Measurements from ENCODE around the gene PURA. TPM values are rescaled to one million over a fixed set of nuclear protein-coding genes. Genes with fewer than 3 reads are reported as not detected.

Gene PURA
- total RNA-seq, result 24.6 TPM
- long read RNA-seq, full-length matches to known transcripts, result 41 of 82 reads
- long read RNA-seq, partial matches to known transcripts, result 0 of 82 reads
- long read RNA-seq, other reads (novel, unspliced or antisense), result 41 of 82 reads

DNA sequence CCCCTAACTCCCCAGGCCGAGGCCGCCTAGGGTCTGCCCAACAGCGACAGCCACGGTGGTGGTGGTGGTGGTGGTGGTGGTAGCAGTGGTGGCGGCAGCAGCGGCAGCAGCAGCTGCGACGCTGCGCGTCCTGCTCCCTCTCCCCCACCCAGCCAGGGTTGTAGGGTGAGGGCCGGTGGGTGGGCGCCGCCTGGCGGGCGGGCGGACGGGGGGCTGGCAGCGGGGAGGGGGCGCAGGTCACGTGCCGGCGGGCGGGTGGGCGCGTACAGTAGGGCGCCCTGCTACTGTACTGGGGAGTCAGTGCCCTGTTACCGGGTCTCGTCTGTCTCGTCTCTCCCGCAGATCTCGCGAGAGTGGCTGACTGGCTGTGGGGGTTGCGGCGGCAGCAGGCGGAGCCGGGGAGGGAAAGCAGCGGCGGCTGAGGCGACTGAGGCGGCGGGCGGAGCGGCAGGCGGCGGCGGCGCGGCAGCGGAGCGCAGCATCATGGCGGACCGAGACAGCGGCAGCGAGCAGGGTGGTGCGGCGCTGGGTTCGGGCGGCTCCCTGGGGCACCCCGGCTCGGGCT lies at the start of gene PURA:
TSS of gene PURA (plus strand) at position 411 of the 565 bp plus-strand sequence. CDS start at position 484, 73 bp downstream.
- peak; percentile 97 for DNase-seq
- peak; percentile 95 for ATAC-seq
- intact Hi-C loops (cut with micrococcal nuclease), result no loop called here

DNA sequence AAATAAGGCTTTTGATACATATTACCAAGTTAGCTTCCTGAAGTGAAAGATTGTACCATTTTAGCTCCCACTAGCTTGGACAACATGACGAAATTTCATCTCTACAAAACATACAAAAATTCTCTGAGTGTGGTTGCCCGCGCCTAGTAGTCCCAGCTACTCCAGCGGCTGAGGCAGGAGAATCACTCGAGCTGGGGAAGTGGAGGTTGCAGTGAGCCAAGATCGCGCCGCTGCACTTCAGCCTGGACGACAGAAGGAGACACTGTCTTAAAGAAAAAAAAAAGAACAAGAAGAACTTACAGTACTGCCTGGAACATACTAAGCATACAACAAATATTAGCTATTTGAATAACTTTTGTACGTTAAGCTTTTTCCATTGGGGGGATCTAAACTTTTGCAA lies 41.1 kb upstream of the PURA start:
- intact Hi-C loops (cut with micrococcal nuclease), result loop anchor here (5.0 kb wide), 1 partner anchor 84 kb away; no protein-coding TSS in a partner anchor
- no peak for DNase-seq
- ATAC-seq, result no peak

DNA sequence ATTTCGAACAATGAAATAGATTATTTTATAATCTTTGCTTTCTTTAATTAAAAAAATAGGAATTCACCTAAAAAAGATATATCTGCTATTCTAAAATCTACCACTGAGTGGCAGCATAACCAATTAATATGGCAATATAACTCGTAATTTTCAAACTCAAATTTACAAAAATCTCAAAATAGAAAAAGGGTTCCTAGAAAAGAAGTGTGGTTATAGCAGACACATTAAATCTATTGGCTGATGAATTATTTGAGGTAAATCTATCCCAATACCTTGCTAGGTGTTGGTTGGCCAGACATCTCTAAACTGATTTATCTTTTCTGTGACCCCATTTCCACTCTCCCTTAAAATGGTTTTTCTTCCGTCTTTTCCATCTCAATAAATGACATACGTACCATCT lies 40.6 kb upstream of the PURA start:
- ATAC-seq, result no peak
- no peak for DNase-seq
- intact Hi-C loops (cut with micrococcal nuclease), result loop anchor here (5.0 kb wide), 1 partner anchor 84 kb away; no protein-coding TSS in a partner anchor

DNA sequence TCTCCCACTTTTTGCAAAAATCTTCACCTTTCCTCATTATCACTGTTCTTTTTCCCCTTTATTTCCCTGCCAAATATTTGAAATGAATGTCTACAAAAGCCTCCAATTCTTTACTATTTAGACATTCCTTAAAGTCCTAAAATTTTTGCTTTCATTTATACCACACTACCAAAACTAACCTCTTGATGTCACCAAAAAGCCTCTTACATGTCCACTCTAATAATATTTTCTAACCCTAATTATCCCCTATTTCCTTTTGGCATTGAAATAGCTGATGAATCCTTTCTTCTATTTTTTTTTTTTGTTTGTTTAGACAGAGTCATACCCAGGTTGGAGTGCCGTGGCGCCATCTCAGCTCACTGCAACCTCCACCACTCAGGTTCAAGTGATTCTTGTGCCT lies 38.5 kb upstream of the PURA start:
- DNase-seq (no peak), ATAC-seq (no peak)
- intact Hi-C loops (cut with micrococcal nuclease), result no loop called here

DNA sequence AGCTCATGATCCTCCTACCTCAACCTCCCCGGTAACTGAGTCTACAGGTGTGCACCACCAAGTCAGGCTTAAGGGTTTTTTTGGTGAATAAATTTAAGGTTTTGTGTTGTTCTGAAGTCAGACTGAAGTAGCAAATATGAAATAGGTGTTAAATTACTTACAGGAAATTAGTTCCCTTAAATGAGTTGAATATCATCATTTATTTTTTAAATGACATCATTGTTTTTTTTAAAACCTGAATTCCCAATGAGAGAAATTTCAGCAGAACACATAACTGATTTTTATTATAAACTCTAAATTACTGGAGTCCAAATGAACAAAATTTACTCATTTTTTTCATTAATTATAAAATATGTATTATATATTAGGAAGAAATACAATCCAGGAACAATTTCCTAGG lies 37.8 kb upstream of the PURA start:
- intact Hi-C loops (cut with micrococcal nuclease), result no loop called here
- DNase-seq (no peak), ATAC-seq (no peak)

DNA sequence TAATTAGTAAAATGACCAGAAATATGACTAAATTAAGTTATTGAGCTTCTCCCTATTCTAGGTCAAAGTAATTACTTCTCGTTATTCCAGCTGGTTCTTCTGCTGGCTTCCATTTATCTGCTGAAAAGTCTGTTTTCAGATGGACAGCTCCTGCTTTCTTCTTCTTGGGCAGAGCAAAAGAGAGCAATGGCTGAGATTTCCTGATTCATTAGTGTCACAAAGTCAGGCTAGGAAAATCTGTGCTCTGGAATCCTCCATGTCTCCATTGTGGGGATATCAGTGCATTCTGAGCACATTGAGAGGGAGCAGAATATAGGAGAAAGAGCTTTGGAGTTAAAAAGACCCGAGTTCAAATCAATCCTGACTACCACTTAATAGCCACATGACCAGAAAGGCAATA lies 37.1 kb upstream of the PURA start:
- DNase-seq (no peak), ATAC-seq (no peak)
- intact Hi-C loops (cut with micrococcal nuclease), result no loop called here

DNA sequence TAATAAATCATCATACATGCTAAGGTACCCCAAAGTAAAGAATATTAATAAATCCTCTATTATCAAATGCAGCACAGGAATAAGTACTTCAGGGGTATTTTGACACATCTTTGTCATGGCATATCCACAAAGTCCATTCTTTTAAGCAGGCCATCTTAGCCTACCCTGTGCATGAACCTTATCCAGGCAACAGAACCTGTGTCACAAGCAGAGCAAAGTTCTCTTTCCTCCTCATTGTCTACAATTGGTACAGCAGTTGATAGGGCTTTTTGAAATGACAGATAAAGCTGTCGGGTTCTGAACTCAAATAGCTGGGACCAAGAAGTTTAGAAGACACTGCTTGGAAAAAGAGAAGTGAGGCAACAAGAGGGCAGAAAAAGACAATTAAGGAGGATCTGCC lies 30.8 kb upstream of the PURA start:
- DNase-seq (no peak), ATAC-seq (no peak)
- intact Hi-C loops (cut with micrococcal nuclease), result no loop called here

DNA sequence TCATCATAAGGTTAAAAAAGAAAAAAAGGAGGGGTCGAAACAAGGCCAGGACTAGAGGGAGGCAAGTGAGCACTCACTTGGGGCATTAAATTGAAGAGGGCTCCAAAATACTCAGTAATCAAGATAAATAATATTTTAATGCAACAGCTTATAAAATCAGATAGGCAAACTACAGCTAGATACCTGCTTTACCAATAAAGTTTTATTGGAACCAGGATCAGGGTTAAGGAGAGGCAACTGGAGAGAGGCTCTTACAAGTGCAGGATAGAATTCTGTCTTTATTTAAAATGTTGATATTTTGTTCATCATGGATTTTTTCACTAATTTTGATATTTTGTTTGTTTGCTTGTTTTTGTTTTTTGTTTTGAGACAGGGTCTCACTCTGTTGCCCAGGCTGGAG lies 30.3 kb upstream of the PURA start:
- intact Hi-C loops (cut with micrococcal nuclease), result no loop called here
- DNase-seq (no peak), ATAC-seq (no peak)

DNA sequence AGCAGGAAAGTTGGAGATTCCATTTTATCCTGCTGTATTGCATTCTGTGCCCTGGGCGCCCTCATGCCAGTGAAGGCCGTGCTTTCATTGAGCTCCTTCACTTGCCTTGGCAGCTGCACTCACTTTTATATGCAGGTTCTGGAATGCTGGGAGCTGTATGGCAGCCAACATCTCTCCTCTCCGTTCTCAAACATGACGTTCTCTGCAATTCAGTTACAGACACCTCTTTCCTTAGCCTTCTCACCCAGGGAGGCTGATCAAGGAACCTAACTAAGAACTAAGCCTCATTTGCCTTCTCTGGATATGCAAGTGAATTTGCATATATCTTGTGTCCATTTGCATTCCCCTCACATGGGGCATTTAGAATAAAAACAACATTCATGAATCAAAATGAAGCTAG lies 29.4 kb upstream of the PURA start:
- ATAC-seq (peak; percentile 96), DNase-seq (peak; percentile 49)
- intact Hi-C loops (cut with micrococcal nuclease), result no loop called here

DNA sequence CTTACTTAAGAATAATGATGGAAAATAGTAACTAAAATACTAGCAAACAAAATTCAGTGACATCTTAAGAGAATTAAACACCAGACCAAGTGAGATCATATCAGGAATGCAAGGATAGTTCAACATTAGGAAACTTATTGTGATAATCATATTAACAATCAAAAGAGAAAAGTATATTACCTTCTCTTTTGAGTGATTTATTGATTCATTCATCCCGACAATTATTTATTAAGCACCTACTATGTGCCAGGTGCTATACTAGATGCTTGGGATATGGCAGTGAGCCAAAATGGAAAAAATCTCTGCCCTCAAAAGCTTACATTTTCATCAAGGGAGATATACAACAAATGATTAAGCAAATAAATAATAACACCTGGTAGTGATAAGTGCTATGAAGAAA lies 23.7 kb upstream of the PURA start:
- no peak for DNase-seq
- intact Hi-C loops (cut with micrococcal nuclease), result no loop called here
- no peak for ATAC-seq

DNA sequence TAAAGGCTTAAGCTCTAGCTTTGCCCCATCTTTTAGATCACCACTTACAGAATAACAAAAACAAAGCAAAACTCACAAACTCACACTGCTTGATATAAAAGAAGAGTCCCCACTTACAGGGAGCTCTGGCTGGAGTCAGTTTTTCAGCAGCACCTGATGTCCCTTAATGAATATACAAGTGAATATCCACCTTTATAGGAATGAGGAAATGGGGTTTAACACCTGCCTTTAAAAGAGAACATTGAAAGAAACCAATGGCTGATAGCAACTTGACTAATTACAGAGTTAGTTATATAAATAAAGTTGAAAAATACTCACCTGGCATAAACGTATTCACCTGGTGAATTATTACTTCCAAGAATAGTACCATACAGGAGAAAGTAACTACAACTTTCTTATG lies 20.7 kb upstream of the PURA start:
- intact Hi-C loops (cut with micrococcal nuclease), result no loop called here
- ATAC-seq, result no peak

DNA sequence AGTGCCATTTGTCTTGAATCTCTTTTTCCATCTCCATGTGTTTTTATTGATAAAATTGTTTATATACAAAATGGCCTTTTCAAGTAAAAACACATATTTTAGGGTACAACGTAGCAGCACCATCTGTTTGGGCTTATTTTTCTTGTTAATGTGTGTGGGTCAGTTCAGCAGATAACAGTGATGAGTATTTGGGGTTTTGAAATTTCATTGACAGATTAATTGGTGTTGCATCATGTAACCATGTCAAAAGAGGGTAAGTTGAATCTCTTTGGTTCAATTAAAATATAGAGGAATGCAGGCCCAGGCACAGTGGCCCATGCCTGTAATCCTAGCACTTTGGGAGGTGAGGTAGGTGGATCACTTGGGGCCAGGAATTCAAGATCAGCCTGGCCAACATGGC lies 20.0 kb upstream of the PURA start:
- ATAC-seq, result no peak
- intact Hi-C loops (cut with micrococcal nuclease), result no loop called here
- no peak for DNase-seq

More for the DNA sequence above, 20.7 kb upstream of the PURA start:
- DNase-seq, result no peak

DNA sequence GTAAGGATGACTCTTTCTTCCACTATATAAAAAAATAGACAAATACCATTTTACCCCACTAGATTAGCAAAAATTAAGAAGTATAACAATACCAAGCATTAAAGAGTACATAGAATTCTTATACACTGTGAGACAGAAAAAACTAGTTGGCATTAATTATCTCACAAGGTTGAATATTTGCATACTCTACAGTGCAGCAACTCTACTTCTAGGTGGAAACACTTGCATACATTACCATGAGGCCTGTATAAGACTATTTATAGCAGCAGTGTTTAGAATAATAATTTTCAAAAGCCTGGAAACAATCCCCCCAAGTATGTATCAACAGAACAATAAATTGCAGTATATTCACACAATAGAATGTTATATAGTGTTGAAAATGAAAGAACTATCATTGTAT lies 19.0 kb upstream of the PURA start:
- DNase-seq (no peak), ATAC-seq (no peak)
- intact Hi-C loops (cut with micrococcal nuclease), result no loop called here

DNA sequence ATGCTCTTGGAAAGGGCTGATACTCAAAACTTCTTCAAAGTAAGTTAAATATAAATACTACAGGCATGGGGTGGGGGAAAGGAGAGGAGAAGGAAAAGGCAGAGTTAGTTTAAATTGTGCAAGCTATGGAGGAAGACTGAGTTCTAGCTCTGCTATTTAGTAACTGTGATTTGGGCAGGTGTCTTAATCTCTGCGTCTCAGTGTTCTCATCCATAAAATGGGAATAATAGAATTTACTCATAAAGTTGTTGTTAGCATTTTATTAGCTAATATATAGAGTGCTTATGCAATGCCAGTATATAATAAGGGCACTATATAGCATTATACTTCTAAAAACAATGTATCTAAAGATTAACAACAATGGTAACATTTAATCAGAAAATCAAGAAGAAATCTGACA lies 12.7 kb upstream of the PURA start:
- no peak for ATAC-seq
- DNase-seq, result no peak
- intact Hi-C loops (cut with micrococcal nuclease), result no loop called here

DNA sequence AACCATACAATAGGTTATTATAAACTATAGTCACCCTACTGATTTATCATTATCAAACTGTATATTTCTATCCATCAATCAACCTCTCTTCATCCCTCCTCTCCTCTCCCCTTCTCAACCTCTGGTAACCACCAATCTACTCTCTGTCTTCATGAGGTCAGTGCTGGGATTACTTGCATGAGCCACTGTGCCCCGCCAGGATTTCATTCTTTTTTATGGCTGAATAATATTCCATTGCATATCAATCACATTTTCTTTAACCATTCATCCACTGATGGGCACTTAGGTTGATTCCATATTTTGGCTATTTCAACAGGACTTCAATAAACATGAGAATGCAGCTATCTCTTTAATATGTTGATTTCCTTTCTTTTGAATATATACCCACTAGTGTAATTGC lies 10.8 kb upstream of the PURA start:
- intact Hi-C loops (cut with micrococcal nuclease), result no loop called here
- ATAC-seq (no peak), DNase-seq (no peak)

DNA sequence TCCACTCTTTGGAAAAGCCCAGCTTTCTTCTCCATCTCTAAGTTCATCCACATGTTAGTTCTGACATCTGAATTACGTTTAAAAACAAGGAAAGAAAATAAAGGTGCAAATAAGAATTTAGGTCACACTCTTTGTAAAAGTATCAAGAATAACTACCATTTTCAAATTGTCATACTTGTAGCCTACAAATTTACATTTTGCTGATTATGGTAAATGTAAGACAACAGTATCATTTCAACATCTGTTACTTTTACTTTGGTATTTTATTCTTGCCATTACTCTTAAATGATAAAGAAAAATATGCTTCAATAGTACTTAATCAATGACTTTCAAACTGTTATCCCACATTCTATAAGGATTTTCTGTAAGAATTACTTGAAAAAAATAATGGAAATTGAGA lies 9.8 kb upstream of the PURA start:
- intact Hi-C loops (cut with micrococcal nuclease), result no loop called here
- DNase-seq, result no peak
- ATAC-seq, result no peak

DNA sequence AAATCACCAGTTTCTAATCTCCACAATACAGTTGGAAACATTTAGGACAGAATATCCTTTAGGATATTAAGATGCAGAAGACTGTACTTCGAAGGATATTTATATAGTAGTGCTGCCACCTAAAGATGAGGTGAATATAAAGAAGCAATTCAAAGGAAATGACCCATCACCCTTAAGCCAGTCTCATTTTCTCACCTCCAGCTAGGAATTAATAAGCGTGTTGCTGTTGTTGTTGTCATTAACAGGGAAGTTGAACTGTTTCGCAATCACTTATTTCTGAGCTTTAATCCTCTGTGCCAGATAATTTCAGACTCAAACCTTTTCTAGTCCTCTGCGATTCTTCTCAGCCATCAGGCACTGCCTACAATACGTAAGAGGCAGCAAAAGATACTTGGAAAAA lies 7.8 kb upstream of the PURA start:
- no peak for DNase-seq
- intact Hi-C loops (cut with micrococcal nuclease), result no loop called here
- ATAC-seq, result no peak

DNA sequence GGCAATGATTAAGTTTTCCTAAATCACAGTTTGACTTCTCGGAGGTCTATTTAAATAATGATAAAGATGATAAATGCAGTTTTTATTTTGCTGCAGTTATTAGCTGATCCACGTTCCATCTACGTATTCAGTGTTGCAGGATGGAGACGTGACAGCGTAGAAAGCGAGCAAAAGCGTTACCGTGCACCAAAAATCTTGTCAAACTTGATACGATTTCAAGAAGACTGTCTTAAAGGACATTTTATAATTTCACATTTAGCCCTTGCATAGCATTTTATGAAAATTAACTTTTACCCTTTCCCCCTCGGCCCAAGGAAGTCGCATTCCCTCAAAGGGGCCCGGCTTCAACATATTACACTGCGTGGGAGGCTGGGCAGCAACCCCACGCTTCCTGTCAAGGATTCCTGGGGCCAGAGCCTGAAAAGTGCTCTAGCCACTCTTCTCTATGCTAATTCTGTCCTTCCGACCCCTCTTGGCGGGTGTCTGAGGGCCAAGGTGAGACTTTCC lies 7.1 kb upstream of the PURA start:
- DNase-seq (no peak), ATAC-seq (peak; percentile 25)
- intact Hi-C loops (cut with micrococcal nuclease), result no loop called here

DNA sequence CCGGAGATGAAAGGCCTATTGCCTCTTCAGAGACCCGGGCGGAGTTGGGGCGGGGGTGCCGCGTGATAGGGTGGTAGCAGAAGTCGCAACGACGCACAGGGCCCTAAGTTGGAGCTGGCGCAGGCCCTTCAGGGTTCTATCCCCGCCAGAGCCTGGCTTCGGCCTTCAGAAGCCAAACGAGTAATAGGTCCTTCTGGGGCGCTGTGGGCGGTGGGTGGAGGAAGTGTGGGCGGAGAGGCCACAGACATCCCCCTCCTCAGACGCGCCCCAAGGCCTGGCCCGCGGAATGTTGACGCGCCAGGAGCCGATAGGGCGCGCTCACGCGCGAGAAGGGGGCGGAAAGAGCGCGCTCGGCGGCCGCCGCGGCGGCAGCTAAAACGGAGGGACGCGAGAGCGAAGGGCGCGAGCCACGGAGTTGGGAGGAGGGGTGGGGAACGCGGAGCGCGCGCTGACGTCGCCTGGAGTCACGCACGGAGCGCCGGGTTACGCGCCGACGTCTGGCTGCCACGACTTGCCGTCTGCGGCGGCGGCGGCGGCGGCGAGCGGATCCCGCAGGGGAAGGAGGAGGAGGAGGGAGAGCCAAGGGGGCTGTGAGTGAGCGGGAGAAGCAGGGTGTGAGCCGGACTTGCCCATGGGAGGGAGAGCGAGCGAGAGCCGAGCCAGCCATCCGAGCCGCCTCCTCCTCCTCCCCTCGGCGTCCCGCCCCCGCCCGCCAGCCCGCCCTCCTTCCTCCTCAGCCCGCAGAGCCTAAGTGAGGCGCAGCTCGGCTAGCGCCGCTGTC lies 6.4 kb upstream of the PURA start:
- ATAC-seq (peak; percentile 97), DNase-seq (peak; percentile 97)
- intact Hi-C loops (cut with micrococcal nuclease), result no loop called here

DNA sequence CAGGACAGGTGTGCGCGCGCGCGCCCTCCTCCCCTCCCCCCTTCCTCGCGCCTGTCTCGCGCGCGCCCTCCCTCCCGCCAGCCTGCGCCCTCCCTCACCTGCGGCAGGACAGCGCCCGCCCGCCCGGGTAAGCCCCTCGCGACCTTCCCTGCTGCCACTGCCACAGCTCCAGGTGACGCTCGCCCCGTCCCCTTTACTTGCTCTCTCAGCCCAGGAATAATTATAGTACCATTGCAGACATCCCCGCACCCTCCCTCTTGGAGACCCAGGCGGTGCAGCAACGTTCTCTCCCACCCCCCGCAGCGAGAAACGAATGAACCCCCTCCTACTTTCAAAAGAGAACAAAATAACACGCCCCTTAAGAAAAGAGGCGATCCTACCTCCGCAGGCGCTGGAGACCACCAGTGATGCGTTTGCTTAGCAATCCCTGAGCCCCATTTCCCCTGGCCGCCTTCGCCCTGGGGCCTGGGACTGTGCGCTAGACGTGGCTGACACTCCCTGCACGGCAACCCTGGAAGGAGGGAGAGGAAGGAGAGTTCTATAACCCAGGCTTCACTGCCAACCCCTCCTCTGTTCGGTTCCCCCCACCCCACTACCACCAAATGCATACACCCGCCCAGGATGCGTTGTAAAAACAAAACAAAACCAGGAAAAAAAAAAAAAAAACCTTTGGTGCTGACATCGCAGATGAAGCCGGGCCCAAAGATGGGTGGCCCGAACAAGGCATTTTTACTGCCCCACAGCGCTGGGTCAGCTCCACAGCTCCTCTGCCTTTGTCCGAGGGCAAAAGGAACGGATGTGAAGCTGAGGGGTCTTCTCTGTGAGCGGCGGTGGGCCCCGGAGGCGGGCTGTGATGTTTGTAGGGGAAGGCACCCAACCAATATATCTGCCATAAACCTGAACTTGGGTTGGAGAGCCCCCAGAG lies 5.6 kb upstream of the PURA start:
- DNase-seq, result peak; percentile 33
- intact Hi-C loops (cut with micrococcal nuclease), result no loop called here
- peak; percentile 9 for ATAC-seq

All from left ventricle myocardium superior (tissue), 1 donor.